Endothelial cell of umbilical vein (primary cell): Measurements from ENCODE around the gene CGB8. TPM values are rescaled to one million over a fixed set of nuclear protein-coding genes. Genes with fewer than 3 reads are reported as not detected.

Source experiments
- BruUV-seq: library from RNA; stranded (reverse); fragments of 400-500 nt; replicated peaks from 2 replicates; lab custom pipeline; 2021; lab: Mats Ljungman, UMichigan
- CTCF ChIA-PET: fragments of 300-600, 350-600 bp; sonication (Branson Sonifier 250); formaldehyde crosslinking; loops from one replicate; lab custom pipeline; 2021; ENCODE audit warnings: antibody characterized with exemption, inconsistent platforms; lab: Charles Lee
- POLR2A ChIA-PET: fragments of 300-600, 350-600 bp; sonication (Branson Sonifier 250); formaldehyde crosslinking; loops from one replicate; lab custom pipeline; 2021; ENCODE audit warnings: antibody characterized with exemption, inconsistent platforms; lab: Charles Lee
- DNase-seq: peaks from one replicate; pipeline ENCODE4 v3.0.0-alpha.2; 2011; ENCODE audit warnings: low read depth, low spot score
- FAIRE-seq: peaks from 2 replicates; lab custom pipeline; 2011; peaks lifted over from hg19 to GRCh38; lab: Jason Lieb, UNC
- H2AFZ ChIP-seq: 2 replicates; pipeline ENCODE4 v1.6.0; 2012; ENCODE audit warnings: low read depth, low read length, control low read depth, inconsistent platforms
- H3K27ac ChIP-seq: 2 replicates; pipeline ENCODE4 v1.5.1; 2011; ENCODE audit warnings: low read depth, mild to moderate bottlenecking, control low read depth, low read length, moderate library complexity; ENCODE audit not compliant: insufficient read depth
- H3K27me3 ChIP-seq, 2 experiments: 2 replicates each; pipeline versions ENCODE4 v1.6.0 to v1.6.1; 2011; ENCODE audit warnings: low read length in 2 of 2, mixed read lengths in 1 of 2; ENCODE audit not compliant: control insufficient read depth in 2 of 2, insufficient read depth in 2 of 2
- H3K36me3 ChIP-seq, 2 experiments: 2 replicates in 1 of 2; 3 replicates in 1 of 2; pipeline ENCODE4 v1.5.1; 2011; ENCODE audit warnings: low read length in 2 of 2, mild to moderate bottlenecking in 1 of 2, moderate library complexity in 1 of 2; ENCODE audit not compliant: control insufficient read depth in 2 of 2, insufficient read depth in 2 of 2; ENCODE audit errors: extremely low read depth in 1 of 2
- H3K4me1 ChIP-seq: 3 replicates; pipeline ENCODE4 v1.5.1; 2011; ENCODE audit warnings: mild to moderate bottlenecking, low read length; ENCODE audit not compliant: control insufficient read depth, insufficient read depth; ENCODE audit errors: extremely low read depth
- H3K4me2 ChIP-seq: 2 replicates; pipeline ENCODE4 v1.6.1; 2011; ENCODE audit warnings: low read length, control low read depth, mixed read lengths; ENCODE audit not compliant: insufficient read depth
- H3K4me3 ChIP-seq, 3 experiments: fragments of 200-600 bp in 1 of 3; sonication (generic), shearing (Covaris generic) in 1 of 3; replicated peaks in 1 of 3; 2 replicates each; pipeline ENCODE4 v1.5.1; 2011 to 2016; ENCODE audit warnings: control low read depth in 3 of 3, low read length in 3 of 3, mild to moderate bottlenecking in 2 of 3, inconsistent platforms in 1 of 3, low read depth in 1 of 3, moderate library complexity in 1 of 3; ENCODE audit not compliant: insufficient read depth in 1 of 3
- H3K79me2 ChIP-seq: 2 replicates; pipeline ENCODE4 v1.6.0; 2012; ENCODE audit warnings: low read length, inconsistent platforms; ENCODE audit not compliant: control insufficient read depth, insufficient read depth
- H3K9ac ChIP-seq: replicated peaks from 2 replicates; pipeline ENCODE3; 2011; ENCODE audit warnings: low read length, control low read depth; ENCODE audit not compliant: insufficient read depth; ENCODE audit errors: extremely low read depth
- H3K9me1 ChIP-seq: replicated peaks from 3 replicates; pipeline ENCODE4 v1.6.0; 2011; ENCODE audit warnings: mild to moderate bottlenecking, low read length; ENCODE audit not compliant: control insufficient read depth, insufficient read depth; ENCODE audit errors: extremely low read depth
- H3K9me3 ChIP-seq: replicated peaks from 2 replicates; pipeline ENCODE4 v1.5.1; 2012; ENCODE audit warnings: low read length, inconsistent platforms; ENCODE audit not compliant: control insufficient read depth, insufficient read depth
- H4K20me1 ChIP-seq: replicated peaks from 2 replicates; pipeline ENCODE3; 2011; ENCODE audit warnings: mild to moderate bottlenecking, low read length; ENCODE audit not compliant: control insufficient read depth, insufficient read depth; ENCODE audit errors: extremely low read depth
- CTCF ChIP-seq, 2 donors: IDR thresholded peaks; 1 replicate in 1 of 2; 2 replicates in 1 of 2; pipeline ENCODE4 v1.5.1; 2011; ENCODE audit warnings: low read length in 2 of 2, mild to moderate bottlenecking in 2 of 2, moderate library complexity in 2 of 2, control low read depth in 1 of 2, inconsistent platforms in 1 of 2, low read depth in 1 of 2; ENCODE audit not compliant: insufficient read depth in 1 of 2; ENCODE audit errors: extremely low read depth in 1 of 2
- EZH2 ChIP-seq: IDR thresholded peaks from 2 replicates; pipeline ENCODE4 v1.6.1; 2012; ENCODE audit warnings: borderline replicate concordance, low read depth, mild to moderate bottlenecking, moderate library complexity, low read length, inconsistent platforms; ENCODE audit not compliant: severe bottlenecking
- FOS ChIP-seq: IDR thresholded peaks from 2 replicates; pipeline ENCODE4 v1.6.1; 2011; ENCODE audit warnings: mild to moderate bottlenecking, low read length, moderate library complexity, borderline replicate concordance; ENCODE audit not compliant: insufficient read depth
- GATA2 ChIP-seq: IDR thresholded peaks from 2 replicates; pipeline ENCODE4 v1.7.0; 2011; ENCODE audit warnings: low read depth, mild to moderate bottlenecking, moderate library complexity, mixed read lengths, low read length; ENCODE audit not compliant: insufficient read length, insufficient read depth
- JUN ChIP-seq: IDR thresholded peaks from 2 replicates; pipeline ENCODE4 v1.6.1; 2011; ENCODE audit warnings: borderline replicate concordance, low read depth; ENCODE audit not compliant: insufficient read length, insufficient read depth
- MAX ChIP-seq: IDR thresholded peaks from 2 replicates; pipeline ENCODE4 v1.6.1; 2011; ENCODE audit not compliant: insufficient read depth, insufficient read length
- MYC ChIP-seq: IDR thresholded peaks from one replicate; pipeline ENCODE4 v1.6.1; 2011; ENCODE audit warnings: mild to moderate bottlenecking, low read depth, low read length
- POLR2A ChIP-seq: IDR thresholded peaks from 2 replicates; pipeline ENCODE4 v1.6.1; 2012; ENCODE audit warnings: low read depth, mild to moderate bottlenecking, control low read depth, low read length
- POLR2AphosphoS5 ChIP-seq: IDR thresholded peaks from 2 replicates; pipeline ENCODE4 v1.6.1; 2012; ENCODE audit warnings: low read depth, mild to moderate bottlenecking, control low read depth, low read length, moderate library complexity; ENCODE audit not compliant: insufficient read depth
- dilution Hi-C: fragments of 300-500 bp; cut with MboI; formaldehyde crosslinking; loops from one replicate; pipeline ENCODE4 v1.15.0; 2019; ENCODE audit warnings: low sequenced_read_pairs; ENCODE audit not compliant: extremely low pct_ligation_motif_present
- intact Hi-C: fragments of 100-400 bp; cut with micrococcal nuclease; formaldehyde crosslinking; loops from one replicate; pipeline ENCODE4 v1.10.0; 2022
- polyA plus RNA-seq, 4 experiments: library from polyadenylated mRNA; depleted of rRNA in 3 of 4; stranded (reverse) in 3 of 4; unstranded in 1 of 4; fragments of >200 nt; gene quantifications; 2 replicates each; pipeline versions ENCODE4 v1.2.1 to v1.2.3, GENCODE V29; 2011 to 2012; ENCODE audit warnings: missing spikeins in 1 of 4
- total RNA-seq: library from RNA; stranded (reverse); gene quantifications from 2 replicates; pipeline ENCODE4 v1.2.3, GENCODE V29; 2021

Gene CGB8
- total and polyA plus RNA-seq, 2 donors (not counting 3 experiments of a cell fraction or from before 2014, with no cell fraction given): not detected

- Histone ChIP-seq H4K20me1 (no peaks in the 10 kb centered on the region), H3K4me2 (no peak overlapping the region), H3K27me3 (no peaks in the 10 kb centered on the region), H2AFZ (no peak overlapping the region), H3K9me3 (no peaks in the 10 kb centered on the region), H3K36me3 (peaks cover 8 to 28% of the 10 kb centered on the region in 2 experiments), H3K9ac (no peak overlapping the region), H3K4me1 (no peaks in the 10 kb centered on the region), H3K27ac (no peak overlapping the region), H3K4me3 (no peak overlapping the region), H3K9me1 (no peaks in the 10 kb centered on the region), H3K79me2 (peaks cover 1% of the 10 kb centered on the region)
- no peak for DNase-seq
- POLR2A ChIA-PET: no interaction called here
- TF ChIP-seq FOS: no peak
- TF ChIP-seq MYC: no peak
- no peak for TF ChIP-seq POLR2A
- no peak for TF ChIP-seq JUN
- no peak for TF ChIP-seq GATA2
- TF ChIP-seq EZH2: no peak
- no peak for TF ChIP-seq POLR2AphosphoS5
- no peak for TF ChIP-seq CTCF (IDR thresholded peaks at IDR 0.05; ENCODE audit: extremely low read depth in 1 of 2, insufficient read depth in 1 of 2, low read depth in 1 of 2, low read length in 2 of 2)
- no peak for TF ChIP-seq MAX
- dilution Hi-C loops (no loop called here), intact Hi-C loops (no loop called here)
- CTCF ChIA-PET: interaction anchor here (1.8 kb wide), 1 partner anchor 13 kb away, joined by 4 read pairs; no protein-coding TSS in a partner anchor
- BruUV-seq: no TSS peak
- FAIRE-seq: no peak
Measured at GRCh38 chr19:49004964-49005614, 43.8 kb downstream of the CGB8 start.
